Nephron (organoid): Measurements from ENCODE around the gene AP5Z1.
"Not testable (repeated sequence)": the region's sequence is repeated elsewhere in the genome, so short reads cannot be mapped to it uniquely, and the experiment has no call there.

ENCODE experiments used
- H3K27ac Mint-ChIP-seq, 3 experiments: 2 replicates each; pipeline ENCODE4 v1.8.0; 2020; ENCODE audit warnings: mixed read lengths in 3 of 3, mild to moderate bottlenecking in 2 of 3, moderate library complexity in 1 of 3
- H3K27me3 Mint-ChIP-seq: 2 replicates; pipeline ENCODE4 v1.8.0; 2021; ENCODE audit warnings: low read depth, mild to moderate bottlenecking, moderate library complexity, mixed read lengths
- H3K36me3 Mint-ChIP-seq: 2 replicates; pipeline ENCODE4 v1.8.0; 2020; ENCODE audit warnings: low read depth, mixed read lengths
- H3K4me1 Mint-ChIP-seq: 2 replicates; pipeline ENCODE4 v1.8.0; 2020; ENCODE audit warnings: mixed read lengths
- H3K4me3 Mint-ChIP-seq, 3 experiments: 2 replicates each; pipeline ENCODE4 v1.8.0; 2020; ENCODE audit warnings: mild to moderate bottlenecking in 3 of 3, mixed read lengths in 3 of 3, moderate library complexity in 2 of 3
- H3K9me3 Mint-ChIP-seq: 2 replicates; pipeline ENCODE4 v1.8.0; 2020; ENCODE audit warnings: mixed read lengths
- CTCF ChIP-seq, 3 experiments: fragments of 200-600 bp; sonication (generic); IDR thresholded peaks; one replicate each; pipeline ENCODE4 v1.5.0; 2021; ENCODE audit warnings: antibody characterized with exemption in 3 of 3; ENCODE audit not compliant: unreplicated experiment in 3 of 3

Gene AP5Z1

GRCh38 chr7:4791738-4792536, 16.5 kb downstream of the AP5Z1 start:
- Mint-ChIP-seq H3K36me3 (peaks cover 13% of the 10 kb centered on the region), H3K27me3 (no peaks in the 10 kb centered on the region), H3K27ac (no peak overlapping the region), H3K4me1 (no peaks in the 10 kb centered on the region), H3K9me3 (no peaks in the 10 kb centered on the region), H3K4me3 (peak overlapping the region in 2 of 3 experiments; percentile 6 to 11)
- TF ChIP-seq CTCF (IDR thresholded peaks at IDR 0.05; ENCODE audit: unreplicated experiment in 3 of 3), result peak; percentile 78 to 82 (median 79)

GRCh38 chr7:4792537-4793126, 17.2 kb downstream of the AP5Z1 start:
- Mint-ChIP-seq H3K36me3 (peaks cover 13% of the 10 kb centered on the region), H3K9me3 (no peaks in the 10 kb centered on the region), H3K4me3 (peak overlapping the region in 1 of 3 experiments; percentile 11), H3K27ac (no peak overlapping the region), H3K27me3 (no peaks in the 10 kb centered on the region), H3K4me1 (no peaks in the 10 kb centered on the region)
- no peak for TF ChIP-seq CTCF (IDR thresholded peaks at IDR 0.05; ENCODE audit: unreplicated experiment in 3 of 3)

- H3K27me3 Mint-ChIP-seq, H3K9me3 Mint-ChIP-seq, H3K27ac Mint-ChIP-seq, H3K4me3 Mint-ChIP-seq, H3K4me1 Mint-ChIP-seq: not testable (repeated sequence)
- H3K36me3 Mint-ChIP-seq, result peaks cover 13% of the 10 kb centered on the region
These were observed 18.1 kb downstream of the AP5Z1 start for GRCh38 chr7:4793385-4793993.

- peaks cover 13% of the 10 kb centered on the region for H3K36me3 Mint-ChIP-seq
- peak overlapping the region in 1 of 3 experiments; percentile 28 for H3K27ac Mint-ChIP-seq
- not testable (repeated sequence) for H3K27me3 Mint-ChIP-seq, H3K4me1 Mint-ChIP-seq, H3K9me3 Mint-ChIP-seq, H3K4me3 Mint-ChIP-seq
These were observed 18.7 kb downstream of the AP5Z1 start for GRCh38 chr7:4794171-4794570.

- Mint-ChIP-seq H3K36me3 (peaks cover 13% of the 10 kb centered on the region), H3K4me1 (no peaks in the 10 kb centered on the region), H3K27ac (peak overlapping the region in 1 of 3 experiments; percentile 28), H3K4me3 (peak overlapping the region in 1 of 3 experiments; percentile 48), H3K27me3 (no peaks in the 10 kb centered on the region), H3K9me3 (no peaks in the 10 kb centered on the region)
- TF ChIP-seq CTCF (IDR thresholded peaks at IDR 0.05; ENCODE audit: unreplicated experiment in 3 of 3), result no peak
These were observed 19.3 kb downstream of the AP5Z1 start for GRCh38 chr7:4794591-4795350.

GRCh38 chr7:4796453-4796852, 21.0 kb downstream of the AP5Z1 start:
- peaks cover 6% of the 10 kb centered on the region for H3K27me3 Mint-ChIP-seq
- H3K36me3 Mint-ChIP-seq, result peaks cover 12% of the 10 kb centered on the region

More at GRCh38 chr7:4796453-4796852, 21.0 kb downstream of the AP5Z1 start:
- Mint-ChIP-seq H3K4me1 (no peaks in the 10 kb centered on the region), H3K9me3 (no peaks in the 10 kb centered on the region), H3K4me3 (no peak overlapping the region), H3K27ac (no peak overlapping the region)
- no peak for TF ChIP-seq CTCF (IDR thresholded peaks at IDR 0.05; ENCODE audit: unreplicated experiment in 3 of 3)
